HS-27A (cell line): ENCODE results near the gene EPB41L1.

ENCODE experiments used
- DNase-seq: peaks from one replicate; pipeline ENCODE4 v3.0.0-alpha.2; 2012; ENCODE audit warnings: low read depth, missing footprints

Gene EPB41L1

DNA sequence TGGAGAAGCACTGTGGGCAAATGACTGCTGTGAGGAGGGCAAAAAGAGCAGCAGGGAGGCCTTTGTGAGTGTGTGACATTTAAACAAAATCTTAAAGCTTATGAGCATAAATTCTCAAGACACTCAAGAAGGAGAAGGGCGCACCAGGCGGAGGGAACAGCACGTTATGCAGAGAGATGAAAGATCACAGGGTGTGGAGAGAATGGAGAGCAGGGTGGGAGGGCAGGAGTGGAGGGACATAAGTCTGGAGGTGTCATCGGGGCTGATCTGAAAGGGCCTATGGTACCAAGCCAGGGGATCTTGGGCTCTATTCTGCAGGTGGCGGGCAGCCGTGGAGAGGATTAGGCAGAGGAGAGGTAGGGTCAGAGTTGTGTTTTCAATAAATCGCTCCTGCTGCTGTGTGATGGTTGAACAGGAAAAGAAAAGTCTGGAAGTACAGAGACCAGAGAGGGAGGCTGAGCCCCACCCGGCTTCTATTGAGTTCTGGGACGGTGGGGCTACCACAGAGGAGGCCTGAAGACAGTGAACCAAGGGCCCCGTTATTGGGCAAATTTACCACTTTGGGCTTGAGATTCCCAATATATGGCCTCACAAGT is 127.3 kb downstream of the EPB41L1 start:
- no peak for DNase-seq
